CD8-positive, alpha-beta memory T cell (primary cell): ENCODE measurements around the gene OR52N4. TPM values are rescaled to one million over a fixed set of nuclear protein-coding genes. Genes with fewer than 3 reads are reported as not detected.

Experiments used
- CTCF ChIA-PET: fragments of 350-600 bp; sonication (Branson Sonifier 250); formaldehyde crosslinking; loops from one replicate; lab custom pipeline; 2021; ENCODE audit warnings: antibody characterized with exemption; lab: Charles Lee
- POLR2A ChIA-PET: fragments of 350-600 bp; sonication (Branson Sonifier 250); formaldehyde crosslinking; loops from one replicate; lab custom pipeline; 2021; ENCODE audit warnings: antibody characterized with exemption; lab: Charles Lee
- DNase-seq, 5 donors: peaks; one replicate each; pipeline versions ENCODE4 v3.0.0 to v3.0.0-alpha.2; 2020 to 2022; ENCODE audit warnings: mixed read lengths in 1 of 5
- H3K27ac ChIP-seq: one replicate; pipeline ENCODE4 v1.7.0; 2013; ENCODE audit warnings: low read depth, mild to moderate bottlenecking, low read length, moderate library complexity
- H3K27me3 ChIP-seq: 2 replicates; pipeline ENCODE4 v1.7.0; 2013; ENCODE audit warnings: low read length, mild to moderate bottlenecking; ENCODE audit not compliant: insufficient read depth, poor library complexity, severe bottlenecking
- H3K36me3 ChIP-seq: 2 replicates; pipeline ENCODE4 v1.7.0; 2013; ENCODE audit warnings: mild to moderate bottlenecking, low read length, moderate library complexity; ENCODE audit not compliant: insufficient read depth
- H3K4me1 ChIP-seq: 2 replicates; pipeline ENCODE4 v1.7.0; 2013; ENCODE audit warnings: mild to moderate bottlenecking, low read length, moderate library complexity; ENCODE audit not compliant: insufficient read depth
- H3K4me3 ChIP-seq: 2 replicates; pipeline ENCODE4 v1.7.0; 2013; ENCODE audit warnings: mild to moderate bottlenecking, low read length
- H3K9me3 ChIP-seq: 2 replicates; pipeline ENCODE4 v1.7.0; 2013; ENCODE audit warnings: mild to moderate bottlenecking, low read length
- H3K27ac Mint-ChIP-seq, 8 donors: one replicate each; pipeline ENCODE4 v1.8.0; 2020 to 2021; ENCODE audit warnings: mixed read lengths in 8 of 8, mild to moderate bottlenecking in 6 of 8, inconsistent platforms in 3 of 8, moderate library complexity in 3 of 8
- H3K27me3 Mint-ChIP-seq, 2 donors: one replicate each; pipeline ENCODE4 v1.8.0; 2020 to 2021; ENCODE audit warnings: mixed read lengths in 2 of 2, mild to moderate bottlenecking in 1 of 2, moderate library complexity in 1 of 2
- H3K36me3 Mint-ChIP-seq, 3 donors: one replicate each; pipeline ENCODE4 v1.8.0; 2020 to 2021; ENCODE audit warnings: mixed read lengths in 3 of 3, inconsistent platforms in 1 of 3, mild to moderate bottlenecking in 1 of 3
- H3K4me1 Mint-ChIP-seq, 3 donors: one replicate each; pipeline ENCODE4 v1.8.0; 2020 to 2021; ENCODE audit warnings: mixed read lengths in 3 of 3, inconsistent platforms in 1 of 3, mild to moderate bottlenecking in 1 of 3
- H3K4me3 Mint-ChIP-seq, 7 donors: one replicate each; pipeline ENCODE4 v1.8.0; 2020 to 2021; ENCODE audit warnings: mixed read lengths in 7 of 7, mild to moderate bottlenecking in 6 of 7, moderate library complexity in 4 of 7, inconsistent platforms in 2 of 7
- H3K9me3 Mint-ChIP-seq, 5 donors: one replicate each; pipeline ENCODE4 v1.8.0; 2020 to 2022; ENCODE audit warnings: mixed read lengths in 5 of 5, mild to moderate bottlenecking in 3 of 5, moderate library complexity in 2 of 5, inconsistent platforms in 1 of 5
- polyA plus RNA-seq: library from polyadenylated mRNA; unstranded; fragments of 300-500 nt; fragmentation: Illumina TruSeq; gene quantifications from one replicate; pipeline ENCODE4 v1.2.3, GENCODE V29; 2021
- total RNA-seq, 2 experiments: library from RNA; stranded (reverse); gene quantifications; one replicate each; pipeline ENCODE4 v1.2.3, GENCODE V29; 2021

Gene OR52N4
- total and polyA plus RNA-seq, 3 experiments from 2014 or later: 0.22 to 0.71 (median 0.48) TPM

DNA sequence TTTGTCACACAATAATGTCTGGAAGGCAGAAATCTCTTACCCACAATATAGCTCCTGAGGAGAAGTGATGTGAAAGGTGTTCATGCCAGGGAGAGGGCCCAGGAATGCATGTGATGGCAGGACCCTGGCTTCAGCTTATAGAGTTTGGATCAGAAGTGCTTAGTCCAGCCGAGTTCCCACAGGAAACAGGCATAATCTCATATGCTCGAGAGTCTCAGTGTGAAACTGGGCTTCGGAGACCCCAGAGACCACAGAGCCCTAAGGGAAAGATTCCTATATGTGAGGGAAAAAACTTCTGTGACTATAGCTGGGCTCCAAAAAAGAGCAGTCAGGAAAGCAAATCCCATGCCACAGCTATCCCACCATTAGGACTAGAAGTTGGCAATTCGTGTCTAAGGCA is 29.2 kb downstream of the OR52N4 start, which contains the start of gene OR52N5:
TSS of gene OR52N5 (minus strand) at position 101 of the 400 bp plus-strand sequence. CDS start 4,721 bp downstream, outside the sequence.
- ChIA-PET CTCF (no interaction called here), POLR2A (no interaction called here)
- H3K9me3 ChIP-seq: no peaks in the 10 kb centered on the region
- Mint-ChIP-seq H3K4me1 (peaks cover 0 to 3% (median 0%) of the 10 kb centered on the region in 3 donors), H3K4me3 (no peak within 1 kb of the TSS), H3K9me3 (peaks cover 0 to 2% (median 0%) of the 10 kb centered on the region in 5 donors), H3K27me3 (peaks cover 5 to 42% of the 10 kb centered on the region in 2 donors), H3K36me3 (no peaks in the 10 kb centered on the region), H3K27ac (no peak within 1 kb of the TSS)
- H3K27ac ChIP-seq: no peak within 1 kb of the TSS
- no peaks in the 10 kb centered on the region for H3K4me1 ChIP-seq
- H3K4me3 ChIP-seq: no peak within 1 kb of the TSS
- H3K36me3 ChIP-seq: no peaks in the 10 kb centered on the region
- no peak for DNase-seq
- H3K27me3 ChIP-seq: no peaks in the 10 kb centered on the region

DNA sequence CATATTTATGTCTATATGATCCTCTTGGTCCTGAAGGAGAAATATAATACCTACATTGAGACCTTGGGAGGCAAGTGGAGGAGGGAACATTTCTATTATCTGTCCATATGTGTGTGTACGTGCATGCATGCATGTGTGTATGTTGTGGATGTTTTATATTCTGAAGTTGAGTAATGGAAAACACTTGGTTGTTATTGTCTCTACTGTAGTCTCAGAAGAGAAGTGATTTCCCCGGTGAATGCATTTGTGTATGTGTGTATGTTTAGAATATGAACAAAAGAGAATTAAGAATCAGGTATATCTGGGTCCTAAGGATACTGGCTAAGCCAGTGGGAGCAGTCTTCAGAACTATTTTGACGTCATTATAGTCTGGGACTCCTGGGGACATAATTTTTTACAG is 37.1 kb downstream of the OR52N4 start, which contains the start of gene OR52N1:
TSS of gene OR52N1 (minus strand) at position 101 of the 400 bp plus-strand sequence. CDS start 2,449 bp downstream, outside the sequence.
- Mint-ChIP-seq H3K4me1 (no peaks in the 10 kb centered on the region), H3K36me3 (no peaks in the 10 kb centered on the region), H3K27ac (no peak within 1 kb of the TSS), H3K9me3 (no peaks in the 10 kb centered on the region), H3K4me3 (no peak within 1 kb of the TSS), H3K27me3 (peaks cover 0 to 24% of the 10 kb centered on the region in 2 donors)
- H3K27ac ChIP-seq: no peak within 1 kb of the TSS
- DNase-seq: no peak
- H3K4me1 ChIP-seq: no peaks in the 10 kb centered on the region
- no peak within 1 kb of the TSS for H3K4me3 ChIP-seq
- ChIA-PET POLR2A (no interaction called here), CTCF (no interaction called here)
- no peaks in the 10 kb centered on the region for H3K36me3 ChIP-seq
- no peaks in the 10 kb centered on the region for H3K27me3 ChIP-seq
- H3K9me3 ChIP-seq: no peaks in the 10 kb centered on the region

DNA sequence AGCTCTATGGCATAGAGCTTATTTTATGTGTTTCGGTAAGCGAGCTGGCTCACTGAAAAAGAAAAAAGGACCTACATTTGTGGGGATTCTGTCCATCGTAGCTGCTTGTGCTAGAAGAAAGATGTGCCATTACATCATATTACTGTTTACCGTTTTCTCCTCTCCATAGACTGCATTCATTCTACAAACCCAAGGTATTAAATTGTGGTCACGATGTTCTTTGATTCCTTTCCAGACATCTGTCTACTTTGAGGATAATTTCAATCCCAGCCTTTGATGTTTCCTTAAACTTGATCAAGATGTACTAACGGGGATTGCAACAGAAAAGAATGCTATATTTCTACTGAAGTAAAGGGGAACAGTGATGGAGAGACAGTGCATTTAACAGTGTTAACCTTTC is 42.5 kb downstream of the OR52N4 start:
- H3K4me3 Mint-ChIP-seq: no peak overlapping the region
- H3K36me3 Mint-ChIP-seq: no peaks in the 10 kb centered on the region
- peaks cover 12 to 46% of the 10 kb centered on the region in 2 donors for H3K27me3 Mint-ChIP-seq
- H3K4me1 Mint-ChIP-seq: no peaks in the 10 kb centered on the region
- ChIA-PET CTCF (no interaction called here), POLR2A (no interaction called here)
- H3K9me3 Mint-ChIP-seq: no peaks in the 10 kb centered on the region
- H3K9me3 ChIP-seq: no peaks in the 10 kb centered on the region
- no peak overlapping the region for H3K27ac Mint-ChIP-seq
- H3K27me3 ChIP-seq: peaks cover 5% of the 10 kb centered on the region
- no peak for DNase-seq
- no peaks in the 10 kb centered on the region for H3K36me3 ChIP-seq
- H3K27ac ChIP-seq: no peak overlapping the region
- H3K4me3 ChIP-seq: no peak overlapping the region
- H3K4me1 ChIP-seq: no peaks in the 10 kb centered on the region

DNA sequence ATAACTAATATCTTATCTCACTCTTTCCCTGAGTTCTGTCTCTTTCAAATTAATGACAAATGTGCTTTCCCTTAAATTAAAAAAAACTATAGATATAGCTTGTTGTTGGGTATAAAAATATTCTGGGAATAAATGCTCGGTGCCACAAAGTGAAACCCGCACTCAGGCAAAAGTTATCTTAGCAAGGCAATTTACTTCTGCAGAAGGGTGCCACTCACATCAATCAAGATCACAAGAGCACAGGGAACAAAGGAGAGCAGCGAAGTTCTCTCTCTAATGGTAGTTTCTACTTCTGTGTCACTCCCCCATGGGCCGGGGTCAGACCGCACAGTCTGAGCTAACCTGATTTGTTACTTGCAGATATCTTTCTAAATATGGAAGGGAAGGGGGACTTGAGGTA is 49.9 kb downstream of the OR52N4 start:
- no peak for DNase-seq
- Mint-ChIP-seq H3K27me3 (peaks cover 22 to 25% of the 10 kb centered on the region in 2 donors), H3K9me3 (peaks cover 0 to 12% (median 6%) of the 10 kb centered on the region in 5 donors), H3K27ac (no peak overlapping the region), H3K4me1 (peaks cover 4 to 8% (median 7%) of the 10 kb centered on the region in 3 donors), H3K36me3 (peaks cover 0 to 1% (median 0%) of the 10 kb centered on the region in 3 donors), H3K4me3 (no peak overlapping the region)
- Histone ChIP-seq H3K4me3 (no peak overlapping the region), H3K9me3 (no peaks in the 10 kb centered on the region), H3K27me3 (peaks cover 4% of the 10 kb centered on the region), H3K36me3 (no peaks in the 10 kb centered on the region), H3K27ac (no peak overlapping the region), H3K4me1 (no peaks in the 10 kb centered on the region)
- ChIA-PET POLR2A (no interaction called here), CTCF (interaction anchor here (2.1 kb wide), 1 partner anchor 1167 kb away, joined by 9 read pairs; the partner anchor contains the start of gene OR51D1)

Other genes starting within 250 kb of the OR52N4 start
- gene UBQLN3, start 244.3 kb upstream of the OR52N4 start, total RNA-seq: not detected
- gene UBQLN3, start 244.3 kb upstream of the OR52N4 start, polyA plus RNA-seq: not detected
- gene UBQLNL, start 237.5 kb upstream of the OR52N4 start, total RNA-seq: not detected
- not detected for gene UBQLNL, start 237.5 kb upstream of the OR52N4 start, polyA plus RNA-seq
- gene OR52H1, start 205.7 kb upstream of the OR52N4 start, total RNA-seq: not detected
- gene OR52H1, start 205.7 kb upstream of the OR52N4 start, polyA plus RNA-seq: not detected
- gene OR52B6, start 173.4 kb upstream of the OR52N4 start, total RNA-seq: not detected
- gene OR52B6, start 173.4 kb upstream of the OR52N4 start, polyA plus RNA-seq: not detected
- under 1 TPM in 1 of 2 experiments, not detected in 1; 0.20 TPM for gene TRIM6, start 157.6 kb upstream of the OR52N4 start, total RNA-seq
- not detected for gene TRIM6, start 157.6 kb upstream of the OR52N4 start, polyA plus RNA-seq
- 1 to 10 TPM; 3.1 to 4.1 TPM for gene TRIM34, start 129.2 kb upstream of the OR52N4 start, total RNA-seq
- 13.5 TPM for gene TRIM34, start 129.2 kb upstream of the OR52N4 start, polyA plus RNA-seq
- 10 to 100 TPM in 1 of 2 experiments, 1 to 10 TPM in 1; 8.2 to 10.6 TPM for gene TRIM5, start 69.2 kb upstream of the OR52N4 start, total RNA-seq
- 9.8 TPM for gene TRIM5, start 69.2 kb upstream of the OR52N4 start, polyA plus RNA-seq
- 100 to 1,000 TPM; 105 TPM for gene TRIM22, start 64.5 kb upstream of the OR52N4 start, total RNA-seq
- 163 TPM for gene TRIM22, start 64.5 kb upstream of the OR52N4 start, polyA plus RNA-seq
- gene OR56B1, start 17.8 kb upstream of the OR52N4 start, total RNA-seq: not detected
- not detected for gene OR56B1, start 17.8 kb upstream of the OR52N4 start, polyA plus RNA-seq
- gene OR52N5, start 29.1 kb downstream of the OR52N4 start, total RNA-seq: not detected
- gene OR52N5, start 29.1 kb downstream of the OR52N4 start, polyA plus RNA-seq: not detected
- not detected for gene OR52N1, start 37.0 kb downstream of the OR52N4 start, total RNA-seq
- gene OR52N1, start 37.0 kb downstream of the OR52N4 start, polyA plus RNA-seq: not detected
- gene OR52N2, start 54.7 kb downstream of the OR52N4 start, total RNA-seq: not detected
- gene OR52N2, start 54.7 kb downstream of the OR52N4 start, polyA plus RNA-seq: not detected
- not detected for gene OR52E6, start 87.7 kb downstream of the OR52N4 start, total RNA-seq
- not detected for gene OR52E6, start 87.7 kb downstream of the OR52N4 start, polyA plus RNA-seq
- gene OR52E8, start 103.4 kb downstream of the OR52N4 start, total RNA-seq: not detected
- gene OR52E8, start 103.4 kb downstream of the OR52N4 start, polyA plus RNA-seq: not detected
- not detected for gene OR52E4, start 126.4 kb downstream of the OR52N4 start, total RNA-seq
- gene OR52E4, start 126.4 kb downstream of the OR52N4 start, polyA plus RNA-seq: not detected
- not detected for gene OR52E5, start 139.0 kb downstream of the OR52N4 start, total RNA-seq
- gene OR52E5, start 139.0 kb downstream of the OR52N4 start, polyA plus RNA-seq: not detected
- not detected for gene OR56A3, start 188.0 kb downstream of the OR52N4 start, total RNA-seq
- gene OR56A3, start 188.0 kb downstream of the OR52N4 start, polyA plus RNA-seq: not detected
- gene OR56A5, start 214.3 kb downstream of the OR52N4 start, total RNA-seq: not detected
- gene OR56A5, start 214.3 kb downstream of the OR52N4 start, polyA plus RNA-seq: not detected
- gene OR52L1, start 232.7 kb downstream of the OR52N4 start, total RNA-seq: not detected
- not detected for gene OR52L1, start 232.7 kb downstream of the OR52N4 start, polyA plus RNA-seq